ENCODE results near the gene LY6G6F. TPM values are rescaled to one million over a fixed set of nuclear protein-coding genes. Genes with fewer than 3 reads are reported as not detected.

LY6G6F gene
- total and polyA plus RNA-seq, 2 of the 13 experiments (the other 11 are each of a cell fraction or from before 2014, with no cell fraction given): not detected

- TF ChIP-seq ZNF414 (CRISPR knock-in tag; IDR thresholded peaks at IDR 0.05): no peak
- TF ChIP-seq TEF (CRISPR knock-in tag; IDR thresholded peaks at IDR 0.05): no peak
- TF ChIP-seq ZNF205 (CRISPR knock-in tag; IDR thresholded peaks at IDR 0.05): no peak
- no peak for TF ChIP-seq HOXA7 (CRISPR knock-in tag; IDR thresholded peaks at IDR 0.05)
- no peak for TF ChIP-seq RARG (CRISPR knock-in tag; IDR thresholded peaks at IDR 0.05; ENCODE audit: low read depth)
- no peak for TF ChIP-seq ZNF253 (CRISPR knock-in tag; IDR thresholded peaks at IDR 0.05; ENCODE audit: borderline replicate concordance)
- TF ChIP-seq DR1 (CRISPR knock-in tag; IDR thresholded peaks at IDR 0.05): peak; percentile 41; the same call in 1 of the 2 replicates
- no peak for TF ChIP-seq NFIC (IDR thresholded peaks at IDR 0.05; ENCODE audit: low read length)
- peak; percentile 94 for TF ChIP-seq ZBTB7A (CRISPR knock-in tag; IDR thresholded peaks at IDR 0.05)
- peak; percentile 71 for TF ChIP-seq ATF7-NPFF (CRISPR knock-in tag; IDR thresholded peaks at IDR 0.05; ENCODE audit: low read depth)
- peak; percentile 98 for TF ChIP-seq PCBP1 (IDR thresholded peaks at IDR 0.05; ENCODE audit: borderline replicate concordance, low read depth, low read length)
- peak; percentile 57; the same call in 1 of the 2 replicates for TF ChIP-seq NFYB (CRISPR knock-in tag; IDR thresholded peaks at IDR 0.05)
- TF ChIP-seq ZNF207 (IDR thresholded peaks at IDR 0.05; ENCODE audit: borderline replicate concordance): no peak
- TF ChIP-seq ZNF777 (CRISPR knock-in tag; IDR thresholded peaks at IDR 0.05): no peak; the same call in 1 of the 2 replicates
- TF ChIP-seq KDM2A (CRISPR knock-in tag; IDR thresholded peaks at IDR 0.05; ENCODE audit: borderline replicate concordance, low read depth): peak; percentile 80; the same call in 1 of the 2 replicates
- no peak; the same call in 1 of the 2 replicates for TF ChIP-seq EED (CRISPR knock-in tag; IDR thresholded peaks at IDR 0.05)
- TF ChIP-seq SAFB2 (CRISPR knock-in tag; IDR thresholded peaks at IDR 0.05; ENCODE audit: borderline replicate concordance, low read depth): no peak; the same call in 1 of the 2 replicates
- no peak for TF ChIP-seq ZNF136 (CRISPR knock-in tag; IDR thresholded peaks at IDR 0.05; ENCODE audit: low read depth)
- no peak for TF ChIP-seq ZNF232 (CRISPR knock-in tag; IDR thresholded peaks at IDR 0.05; ENCODE audit: borderline replicate concordance)
- TF ChIP-seq ZNF687 (CRISPR knock-in tag; IDR thresholded peaks at IDR 0.05): peak; percentile 84
- TF ChIP-seq ZNF276 (CRISPR knock-in tag; IDR thresholded peaks at IDR 0.05; ENCODE audit: low read depth): no peak
- TF ChIP-seq ZSCAN9 (CRISPR knock-in tag; IDR thresholded peaks at IDR 0.05; ENCODE audit: borderline replicate concordance): 0 out of 2 replicates have a peak, but pooled peaks have one; percentile 25
- TF ChIP-seq SUZ12 (IDR thresholded peaks at IDR 0.05; ENCODE audit: low read depth, low read length): peak; percentile 92
Observed at GRCh38 chr6:31665501-31666336, 40.9 kb upstream of the LY6G6F start, which contains the start of gene CSNK2B (continued).
